Glomerular endothelial cell (primary cell): ENCODE measurements around the gene SLC22A31. TPM values are rescaled to one million over a fixed set of nuclear protein-coding genes. Genes with fewer than 3 reads are reported as not detected.

ENCODE experiments used
- DNase-seq: peaks from one replicate; pipeline ENCODE4 v3.0.0-alpha.2; 2011; ENCODE audit warnings: low read depth, low spot score; ENCODE audit errors: extremely low read depth
- total RNA-seq: library from RNA; depleted of rRNA; stranded (reverse); fragments of >200 nt; gene quantifications from 2 replicates; pipeline ENCODE4 v1.2.3, GENCODE V29; 2015

SLC22A31 gene
- total RNA-seq, 1 donor from 2014 or later = not detected

DNA sequence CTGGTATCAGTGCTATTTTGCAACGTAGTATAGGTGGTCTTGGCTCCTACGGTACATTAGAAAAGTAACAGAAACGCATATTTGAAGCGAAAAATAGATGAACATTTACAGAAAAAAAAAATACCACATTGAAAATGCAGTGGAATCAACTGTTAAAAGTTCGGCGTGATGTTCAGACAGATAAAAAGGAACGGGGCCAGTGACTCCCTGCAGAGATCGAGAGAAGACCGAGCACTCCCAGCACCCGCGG, 16.7 kb upstream of the SLC22A31 start:
- DNase-seq = no peak

DNA sequence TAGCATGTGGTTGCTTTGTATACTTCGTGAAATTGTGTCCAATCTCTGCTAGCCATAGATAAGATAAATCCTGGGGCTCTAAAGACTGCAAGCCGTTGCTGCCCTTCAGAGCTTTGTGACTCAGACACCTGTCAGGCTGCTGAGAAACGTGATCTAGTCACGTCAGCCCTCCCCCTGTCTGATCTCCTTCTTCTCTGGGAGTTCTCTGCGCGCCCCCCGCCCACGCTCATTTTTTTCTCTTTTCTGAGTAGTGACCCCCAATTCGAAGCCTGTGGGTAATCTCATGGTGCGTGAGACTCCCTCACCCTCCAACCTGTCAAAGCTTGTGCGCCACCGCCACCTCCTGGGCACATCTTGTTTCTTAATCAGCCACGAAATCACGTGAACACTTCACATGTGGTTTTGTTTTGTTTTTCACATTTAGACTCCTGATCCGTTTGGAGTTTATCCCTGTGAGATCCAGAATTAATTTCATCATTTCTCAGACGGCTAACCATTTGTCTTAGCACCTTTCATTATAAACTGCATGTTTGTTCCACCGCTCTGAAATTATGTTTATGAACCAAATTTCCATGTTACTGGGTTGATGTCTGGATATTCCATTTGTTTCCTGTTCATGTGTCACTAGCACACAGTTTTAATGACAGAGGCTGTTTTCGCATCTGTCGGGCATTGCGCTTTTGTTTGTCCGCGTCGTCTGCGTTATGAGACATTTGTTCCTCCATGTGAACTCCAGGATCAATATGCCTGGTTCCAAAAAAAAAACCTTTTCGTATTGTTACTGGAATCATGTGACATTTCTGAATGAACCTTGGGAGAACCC, 16.2 kb upstream of the SLC22A31 start:
- DNase-seq = peak; percentile 61

DNA sequence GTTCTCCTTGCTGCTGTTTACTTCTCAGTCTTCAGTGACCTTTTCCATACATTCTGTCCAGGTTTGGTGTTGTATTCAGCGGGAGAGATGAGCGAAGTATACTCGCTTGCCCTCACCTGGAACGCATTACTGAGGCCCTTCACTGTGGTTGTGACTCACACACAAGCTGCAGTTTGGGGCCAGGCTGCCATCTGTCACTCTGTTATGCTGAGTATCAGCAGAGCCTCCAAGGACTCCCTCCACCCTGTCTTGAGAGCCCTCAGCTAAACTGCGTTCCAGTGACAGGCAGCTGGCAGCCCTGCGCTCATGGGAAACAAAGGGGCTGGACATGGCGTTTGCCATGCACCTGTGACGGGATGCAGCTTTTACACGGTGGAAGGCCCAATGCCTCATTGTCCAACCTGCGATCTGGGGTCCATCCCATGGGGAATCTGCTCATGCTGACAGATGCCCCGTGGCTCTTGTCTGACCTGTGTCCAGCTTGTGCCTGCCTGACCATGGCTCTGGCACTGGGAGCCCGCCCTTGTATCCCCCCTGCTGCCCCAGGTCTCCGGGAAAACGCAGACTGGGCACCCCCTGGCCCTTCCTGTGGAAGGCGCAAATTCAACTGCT, 10.7 kb upstream of the SLC22A31 start:
- DNase-seq = no peak

DNA sequence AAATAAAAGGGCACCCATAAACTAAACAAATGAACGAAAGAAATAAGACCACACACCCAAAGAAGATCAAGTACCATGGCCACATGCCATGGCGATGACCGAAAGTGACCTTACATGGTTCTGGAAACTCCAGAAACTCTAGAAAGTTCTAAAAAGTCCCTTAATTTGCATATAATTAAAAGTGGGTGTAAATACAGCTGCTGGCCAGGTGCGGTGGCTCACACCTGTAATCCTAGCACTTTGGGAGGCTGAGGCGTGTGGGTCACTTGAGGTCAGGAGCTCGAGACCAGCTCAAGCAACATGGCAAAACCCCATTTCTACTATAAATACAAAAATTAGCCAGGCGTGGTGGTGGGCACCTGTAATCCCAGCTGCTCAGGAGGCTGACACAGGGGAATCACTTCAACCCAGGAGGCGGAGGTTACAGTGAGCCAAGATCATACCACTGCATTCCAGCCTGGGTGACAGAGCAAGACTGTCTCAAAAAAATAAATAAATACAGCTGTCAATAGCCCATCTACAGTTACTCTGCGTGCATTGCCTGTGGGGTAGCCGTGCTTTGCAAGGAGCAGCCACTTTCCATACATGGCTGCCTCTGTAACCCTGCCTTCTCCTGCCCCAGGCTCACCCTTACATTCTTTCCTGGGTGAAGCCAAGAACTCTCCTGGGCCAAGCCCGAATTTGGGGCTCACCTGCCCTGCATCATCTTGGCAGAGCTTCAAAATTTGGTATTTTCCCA, 10.0 kb upstream of the SLC22A31 start:
- DNase-seq = no peak

DNA sequence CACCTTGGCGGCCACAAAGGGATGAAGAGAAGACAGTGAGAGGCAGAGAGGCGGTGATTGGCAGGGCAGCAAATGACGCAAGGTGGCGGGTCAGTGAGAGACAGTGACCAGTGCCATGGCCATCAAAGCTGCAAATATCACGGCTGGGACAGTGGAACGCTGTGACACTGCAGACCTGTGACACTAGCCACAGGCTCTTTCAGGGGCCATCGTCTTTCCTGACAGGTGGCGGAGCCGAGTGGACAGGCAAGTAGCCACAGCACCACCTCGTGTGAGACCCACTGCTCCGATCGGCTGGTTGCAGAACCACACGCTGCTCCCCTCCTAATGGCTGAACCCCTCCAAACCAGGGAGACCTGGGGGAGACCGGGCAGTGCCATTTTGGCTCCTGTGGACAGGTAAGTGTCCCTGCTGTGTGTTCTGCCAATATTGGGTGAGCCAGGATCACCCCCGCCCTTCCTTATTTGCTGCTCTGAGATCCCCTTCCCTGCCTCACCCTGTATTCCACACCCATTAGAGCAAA, 9.2 kb upstream of the SLC22A31 start:
- no peak for DNase-seq

DNA sequence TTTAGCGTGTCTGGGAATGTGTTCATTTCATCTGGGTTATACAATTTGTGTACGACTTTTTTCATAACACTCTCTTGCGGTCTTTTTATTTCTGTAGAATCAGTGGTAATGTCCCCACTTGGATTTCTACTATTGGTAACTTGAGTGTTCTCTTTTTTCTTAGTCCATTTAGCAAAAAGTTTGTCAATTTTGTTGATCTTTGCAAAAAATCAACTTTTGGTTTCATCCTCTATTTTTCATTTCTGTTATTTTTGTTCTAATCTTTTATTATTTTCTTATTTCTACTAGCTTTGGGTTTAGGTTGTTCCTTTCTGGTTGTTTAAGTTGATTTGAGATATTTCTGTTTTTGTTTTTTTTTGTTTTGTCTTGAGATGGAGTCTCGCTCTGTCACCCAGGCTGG, 7.7 kb upstream of the SLC22A31 start:
- no peak for DNase-seq

DNA sequence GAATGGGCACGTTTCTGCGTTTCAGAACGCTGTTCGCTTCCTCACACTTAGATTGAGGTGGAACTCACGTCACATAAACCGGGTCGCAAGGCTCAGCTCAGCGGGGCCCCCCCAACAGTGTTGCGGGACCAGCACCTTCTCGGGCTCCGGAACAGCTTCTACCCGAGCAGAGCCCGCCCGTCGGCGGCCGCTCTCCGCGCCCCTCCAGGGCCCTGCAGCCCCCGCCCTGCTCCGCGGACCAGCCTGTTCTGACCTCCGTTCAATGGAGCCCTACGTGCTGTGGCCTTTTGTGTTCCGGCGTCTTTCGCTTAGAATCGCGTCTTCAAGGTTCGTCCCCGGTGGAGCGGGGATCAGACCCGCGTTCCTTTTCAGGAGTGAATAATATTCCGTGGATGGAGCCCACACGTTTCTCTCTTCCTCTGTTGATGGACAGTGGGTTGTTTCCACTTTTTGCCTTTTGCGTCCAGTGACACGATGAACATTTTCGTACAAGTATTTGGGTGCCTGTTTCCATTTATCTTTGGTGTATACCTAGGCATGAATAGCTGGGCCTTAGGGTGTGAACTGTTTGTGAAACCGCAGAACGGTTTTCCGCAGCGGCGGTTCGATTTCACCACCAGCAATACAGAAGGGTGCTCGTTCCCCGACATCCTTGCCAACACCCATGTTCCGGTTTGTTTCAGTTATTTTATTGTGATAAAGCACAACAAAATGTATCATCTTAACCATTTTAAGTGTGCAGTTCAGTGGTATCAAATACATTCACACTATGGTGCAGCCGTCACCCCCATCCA, 2.3 kb upstream of the SLC22A31 start:
- no peak for DNase-seq

DNA sequence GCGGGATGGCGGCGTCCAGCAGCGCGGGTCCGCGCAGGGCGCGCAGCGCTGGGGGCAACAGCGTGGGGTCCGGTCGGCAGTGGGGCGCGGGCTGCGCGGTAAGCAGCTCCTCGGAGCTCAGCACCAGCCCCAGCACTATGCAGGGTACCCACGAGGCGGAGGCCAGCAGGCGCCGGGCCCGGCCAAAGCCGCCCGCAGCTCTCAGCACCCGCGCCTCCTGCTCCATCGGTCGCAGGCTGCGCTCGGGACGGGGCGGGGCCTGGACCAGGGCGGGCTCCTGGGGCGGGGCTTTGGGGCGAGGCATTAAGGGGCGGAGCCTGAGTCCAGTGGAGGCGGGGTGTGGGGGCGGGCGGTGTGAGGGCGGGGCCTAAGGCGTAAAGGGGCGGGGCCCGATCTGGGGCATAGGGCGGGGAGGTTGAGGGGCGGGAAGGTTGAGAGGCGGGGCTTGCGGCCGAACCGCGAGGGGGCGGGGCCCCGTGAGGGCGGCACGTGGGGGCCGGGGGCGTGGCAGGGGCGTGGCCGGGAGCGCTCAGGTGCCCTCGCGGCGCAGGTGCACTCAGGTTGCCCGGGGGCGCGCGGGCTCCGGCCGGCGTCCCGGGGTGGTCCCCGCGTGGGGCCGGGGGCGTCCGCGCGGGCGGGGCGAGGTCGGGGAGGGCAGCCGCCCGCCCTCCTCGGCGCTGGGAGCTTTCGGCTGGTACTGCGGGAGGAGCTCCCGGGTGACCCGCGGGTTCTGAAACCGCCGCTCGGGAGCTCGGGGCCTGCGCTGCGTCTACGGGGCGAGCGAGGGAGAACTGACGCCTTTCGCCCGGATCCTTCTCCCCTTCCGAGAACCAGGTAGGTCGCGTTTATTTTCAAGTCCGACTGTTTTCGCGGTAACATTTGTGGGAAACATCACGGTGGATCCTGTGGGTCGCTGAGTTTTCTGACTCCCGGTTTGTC, 1.4 kb upstream of the SLC22A31 start:
- DNase-seq = no peak

DNA sequence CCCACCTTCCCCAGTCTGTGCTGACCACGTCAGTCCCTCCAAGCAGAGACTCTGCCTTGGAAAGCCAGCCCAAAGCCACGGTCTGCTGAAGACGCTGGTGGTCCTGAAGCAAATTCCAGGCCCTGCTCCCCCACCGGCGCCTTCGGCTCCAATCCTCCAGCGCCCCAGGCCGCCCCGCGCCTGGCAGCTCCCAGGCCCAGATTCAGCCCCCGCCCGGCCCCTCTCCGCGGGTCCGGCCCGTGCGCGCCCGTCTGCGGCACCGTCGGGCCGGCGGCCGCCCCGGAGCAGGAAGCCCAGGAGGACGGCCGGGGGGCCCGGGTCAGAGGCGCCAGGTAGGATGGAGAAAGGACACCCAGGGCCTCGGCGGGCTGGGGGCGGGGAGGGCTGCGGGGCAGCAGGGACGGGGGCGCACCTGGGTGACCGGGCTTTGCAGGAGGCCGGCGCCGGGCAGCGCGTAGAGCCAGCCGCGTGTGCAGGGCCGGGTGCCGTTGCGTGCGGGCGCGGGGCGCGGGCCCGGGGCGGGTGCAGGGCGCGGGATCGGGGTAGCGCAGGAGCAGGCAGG, 594 bp upstream of the SLC22A31 start:
- DNase-seq = no peak

DNA sequence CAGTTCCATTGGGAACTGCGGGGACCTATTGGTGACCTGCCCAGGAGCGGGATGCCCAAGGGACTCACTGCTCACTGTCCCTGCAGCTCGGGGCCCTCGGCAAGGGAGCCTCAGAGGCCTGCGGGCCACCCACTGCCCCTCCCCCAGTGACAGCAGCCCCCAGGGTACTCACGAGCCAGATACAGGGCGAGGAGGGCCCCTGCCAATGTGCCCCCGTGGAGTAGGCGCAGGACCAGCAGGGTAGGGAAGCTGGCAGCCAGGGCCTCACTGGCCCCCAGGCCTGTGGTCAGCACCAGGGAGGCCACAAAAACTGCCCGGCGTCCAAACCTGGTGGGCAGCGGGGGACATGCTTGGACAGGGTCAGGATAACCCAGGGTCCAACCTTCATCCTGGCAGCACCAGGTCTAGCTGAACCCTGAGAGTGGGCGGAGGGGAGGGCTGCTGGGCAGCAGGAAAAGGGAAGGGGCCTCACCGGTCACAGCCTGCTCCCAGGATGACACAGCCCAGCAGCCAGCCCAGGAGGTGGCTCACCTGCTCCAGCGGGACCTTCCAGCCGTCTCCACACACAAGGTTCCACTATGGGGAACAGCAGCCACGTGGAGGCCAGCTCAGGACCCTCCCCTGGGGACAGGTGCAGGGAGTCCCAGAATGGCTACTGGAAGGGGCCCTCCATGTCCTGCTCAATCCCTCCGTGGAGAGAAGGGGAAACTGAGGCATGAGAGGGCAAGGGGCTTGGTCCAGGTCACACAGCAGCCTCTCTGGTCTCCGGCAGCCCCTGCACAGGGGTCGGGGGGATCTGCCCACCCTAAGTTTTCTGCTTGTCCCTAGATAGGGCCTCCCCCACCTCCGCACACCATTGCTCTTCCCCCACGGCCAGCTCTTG, 855 bp downstream of the SLC22A31 start:
- DNase-seq = no peak

DNA sequence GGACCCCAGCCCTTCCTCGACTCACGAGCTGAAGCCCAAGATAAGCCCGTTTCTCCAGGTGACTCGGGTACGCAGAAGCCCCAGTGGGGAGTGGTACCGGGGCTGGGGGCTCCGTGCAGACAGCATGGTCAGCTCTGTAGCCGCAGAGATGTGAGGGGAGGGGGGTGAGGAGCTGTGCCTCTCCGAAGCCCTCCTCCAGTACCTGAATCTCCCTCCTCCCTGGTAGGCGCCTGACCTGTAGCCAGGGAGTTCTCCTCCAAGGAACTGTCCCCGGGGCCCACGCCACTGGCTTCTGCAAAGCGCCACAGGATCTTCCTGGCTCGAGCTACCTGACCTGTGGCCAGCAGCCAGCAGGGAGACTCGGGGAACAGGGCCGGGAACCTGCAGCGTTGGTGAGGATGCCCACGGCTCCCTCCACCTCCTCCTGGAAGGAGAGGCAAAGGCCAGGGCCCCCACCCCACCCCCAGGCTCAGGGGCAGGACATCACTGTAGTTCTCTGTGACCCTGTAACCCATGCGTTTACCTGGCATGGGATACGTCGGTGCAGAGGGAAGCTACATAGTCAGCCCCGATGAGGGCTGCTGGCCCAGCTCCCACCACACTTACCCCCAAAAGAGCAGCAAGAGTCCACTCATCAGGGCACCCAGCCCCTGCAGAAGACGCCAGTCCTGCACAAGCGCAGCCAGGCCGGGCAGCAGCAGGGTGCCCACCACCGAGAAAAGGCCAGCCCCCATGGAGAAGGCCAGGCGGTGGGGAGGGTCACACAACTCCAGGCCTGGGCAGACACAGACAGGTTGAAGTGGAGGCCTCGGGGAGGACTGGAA, 1.7 kb downstream of the SLC22A31 start:
- DNase-seq = no peak

DNA sequence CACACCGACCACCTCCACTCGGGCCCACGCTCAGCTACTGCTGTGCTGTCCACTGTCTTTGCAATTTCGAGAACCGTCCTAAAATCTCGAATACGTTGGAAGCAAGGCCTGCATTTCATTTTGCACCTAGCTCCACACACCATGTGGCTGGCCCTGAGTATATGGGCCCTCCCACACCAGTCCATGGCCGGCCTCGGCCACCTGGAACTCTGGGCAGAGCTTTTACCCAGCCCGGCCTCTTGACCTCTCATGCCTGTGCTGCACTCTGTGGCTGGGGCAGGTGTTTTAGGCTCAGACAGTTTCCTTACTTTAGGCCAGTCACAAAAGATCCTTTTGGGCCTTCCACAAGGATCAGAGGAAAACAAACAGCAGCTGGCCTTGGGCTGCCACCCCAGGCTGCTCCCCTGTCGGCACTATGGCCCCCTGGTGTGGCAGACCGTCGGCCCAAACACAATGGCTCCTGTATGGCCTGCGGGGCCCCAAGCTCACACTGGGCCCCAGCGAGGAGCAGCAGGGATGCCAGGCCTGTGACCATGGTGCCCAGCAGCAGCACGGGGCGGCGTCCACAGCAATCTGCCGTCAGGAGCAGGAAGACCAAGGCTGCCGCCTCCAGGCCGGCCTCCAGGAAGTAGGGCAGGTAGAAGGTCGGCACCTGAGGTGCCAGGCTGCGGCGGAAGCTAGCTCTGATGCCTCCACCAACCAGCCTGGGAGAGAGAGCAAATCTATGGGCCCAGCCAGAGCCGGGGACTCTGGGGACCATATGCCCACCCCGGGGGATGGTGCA, 2.5 kb downstream of the SLC22A31 start:
- no peak for DNase-seq

DNA sequence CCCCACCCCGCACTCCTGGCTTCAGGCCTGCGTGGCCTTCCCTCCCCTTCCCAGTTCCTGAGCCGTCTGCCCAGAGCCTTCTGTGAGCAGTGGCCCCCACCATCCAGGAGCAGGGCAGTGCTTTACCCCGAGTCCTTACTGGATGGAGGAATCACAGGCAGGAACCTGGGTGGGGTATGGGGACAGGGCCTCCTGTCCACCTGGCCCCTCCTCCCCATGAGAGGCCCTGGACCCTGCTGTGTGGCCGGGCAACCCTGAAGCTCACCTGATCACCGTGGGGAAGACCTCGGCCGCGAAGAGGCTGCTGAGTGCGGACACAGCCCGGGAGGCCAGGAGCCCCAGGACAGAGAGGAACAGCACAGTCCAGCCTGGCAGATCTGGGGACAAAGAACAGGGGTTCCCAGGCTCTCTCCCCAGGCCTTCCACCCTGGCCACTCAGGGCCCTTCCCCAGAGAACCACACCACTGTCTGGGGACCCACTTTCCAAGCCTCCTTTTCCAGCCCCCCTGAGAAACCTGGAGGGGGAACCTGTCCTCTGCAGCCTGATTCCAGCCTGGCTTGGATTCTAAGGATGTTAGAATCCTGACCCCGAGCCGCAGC, 3.2 kb downstream of the SLC22A31 start:
- DNase-seq = no peak

DNA sequence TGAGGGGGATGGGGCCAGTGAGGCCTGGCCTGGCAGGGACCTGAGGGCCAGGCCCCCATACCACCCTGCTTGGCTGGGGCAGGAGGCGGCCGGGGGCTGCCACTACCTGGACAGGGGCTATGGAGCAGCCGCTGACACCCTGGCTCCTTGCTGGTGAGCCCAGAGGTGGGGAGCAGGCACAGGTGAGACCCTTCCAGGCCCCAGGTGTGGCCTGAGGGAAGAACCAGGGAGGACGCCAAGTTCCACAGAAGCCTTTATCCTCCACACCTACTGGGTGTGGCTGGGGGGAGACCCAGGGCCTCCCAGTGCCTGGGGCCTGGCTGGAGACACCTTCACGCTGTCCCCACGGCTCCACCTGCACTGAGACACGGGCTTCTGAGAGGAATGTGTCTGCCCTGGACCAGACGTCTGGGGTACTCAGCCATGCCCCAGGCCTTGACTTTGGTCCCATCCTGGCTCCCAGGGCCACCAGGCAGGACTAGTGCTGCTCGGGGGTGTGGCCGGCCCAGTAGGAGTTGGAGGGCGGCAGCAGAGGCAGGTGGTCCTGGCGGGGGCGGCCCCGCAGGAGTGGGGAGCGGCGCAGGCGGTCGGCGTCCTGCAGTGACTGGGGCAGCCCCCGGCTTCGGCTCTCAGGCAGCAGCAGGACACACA, 4.7 kb downstream of the SLC22A31 start:
- DNase-seq = no peak

DNA sequence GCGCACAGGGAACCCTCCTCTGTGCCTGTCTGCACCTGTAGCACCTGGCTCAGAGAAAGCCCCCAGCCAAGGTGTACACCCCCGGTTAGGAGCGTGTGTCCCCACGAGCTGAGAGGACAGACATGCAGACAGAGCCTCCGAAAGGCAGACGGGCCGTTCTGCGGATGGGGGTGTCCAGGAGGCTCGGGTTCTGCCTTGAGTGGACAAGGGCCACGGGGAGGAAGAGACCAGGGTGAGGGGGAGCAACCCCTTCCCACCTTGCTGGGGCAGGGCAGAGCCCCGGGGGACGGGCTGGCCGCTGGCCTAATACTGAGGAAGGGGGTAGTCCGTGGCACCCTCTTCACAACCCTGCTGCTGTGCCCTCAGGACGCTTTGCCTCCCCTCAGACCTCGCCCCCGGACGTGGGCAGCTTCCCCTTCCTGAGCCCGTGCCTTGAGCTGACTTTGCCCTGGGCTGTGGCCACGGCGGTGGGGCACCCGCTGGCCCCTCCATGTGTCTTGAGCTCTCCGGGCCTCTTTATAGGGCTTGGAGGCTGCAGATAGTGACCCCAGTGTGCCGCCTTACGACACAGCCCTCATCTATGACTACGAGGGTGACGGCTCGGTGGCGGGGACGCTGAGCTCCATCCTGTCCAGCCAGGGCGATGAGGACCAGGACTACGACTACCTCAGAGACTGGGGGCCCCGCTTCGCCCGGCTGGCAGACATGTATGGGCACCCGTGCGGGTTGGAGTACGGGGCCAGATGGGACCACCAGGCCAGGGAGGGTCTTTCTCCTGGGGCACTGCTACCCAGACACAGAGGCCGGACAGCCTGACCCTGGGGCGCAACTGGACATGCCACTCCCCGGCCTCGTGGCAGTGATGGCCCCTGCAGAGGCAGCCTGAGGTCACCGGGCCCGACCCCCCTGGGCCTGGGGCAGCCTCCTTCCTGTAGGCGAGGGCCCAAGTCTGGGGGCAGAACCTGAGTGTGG, 5.7 kb downstream of the SLC22A31 start:
- no peak for DNase-seq
